MCF 10A (cell line): ENCODE data around the gene BMI1. TPM values are rescaled to one million over a fixed set of nuclear protein-coding genes. Genes with fewer than 3 reads are reported as not detected.
A peak's percentile ranks its signal among the peaks of the same experiment; 100 is the strongest.
"Not testable (repeated sequence)": the region's sequence is repeated elsewhere in the genome, so short reads cannot be mapped to it uniquely, and the experiment has no call there.

Source experiments
- BruUV-seq: library from RNA; stranded (reverse); fragments of 400-500 nt; replicated peaks from 2 replicates; lab custom pipeline; 2021; lab: Mats Ljungman, UMichigan
- CTCF ChIA-PET: fragments of 300-600 bp; sonication (Branson Sonifier 250); formaldehyde crosslinking; extraction: SDS; loops from one replicate; lab custom pipeline; 2021; ENCODE audit warnings: antibody characterized with exemption, inconsistent platforms; lab: Yijun Ruan, JAX
- POLR2A ChIA-PET: fragments of 300-600, 350-650 bp; sonication (Branson Sonifier 250); formaldehyde crosslinking; extraction: SDS; loops from one replicate; lab custom pipeline; 2020; ENCODE audit warnings: antibody characterized with exemption, inconsistent platforms; lab: Yijun Ruan, JAX
- DNase-seq: peaks from one replicate; pipeline ENCODE4 v3.0.0-alpha.2; 2018; ENCODE audit not compliant: unreplicated experiment
- H3K27ac Mint-ChIP-seq: one replicate; pipeline ENCODE4 v1.8.0; 2022; ENCODE audit warnings: mild to moderate bottlenecking, low read depth, mixed read lengths; ENCODE audit not compliant: unreplicated experiment
- H3K27me3 Mint-ChIP-seq: one replicate; pipeline ENCODE4 v1.8.0; 2022; ENCODE audit warnings: mixed read lengths; ENCODE audit not compliant: insufficient read depth, unreplicated experiment
- H3K36me3 Mint-ChIP-seq: one replicate; pipeline ENCODE4 v1.8.0; 2022; ENCODE audit warnings: mild to moderate bottlenecking, moderate library complexity, mixed read lengths; ENCODE audit not compliant: insufficient read depth, unreplicated experiment
- H3K4me1 Mint-ChIP-seq: one replicate; pipeline ENCODE4 v1.8.0; 2022; ENCODE audit warnings: mixed read lengths; ENCODE audit not compliant: insufficient read depth, unreplicated experiment
- H3K4me3 Mint-ChIP-seq: one replicate; pipeline ENCODE4 v1.8.0; 2022; ENCODE audit warnings: mild to moderate bottlenecking, moderate library complexity, mixed read lengths; ENCODE audit not compliant: unreplicated experiment
- H3K9me3 Mint-ChIP-seq: one replicate; pipeline ENCODE4 v1.8.0; 2022; ENCODE audit warnings: mixed read lengths; ENCODE audit not compliant: unreplicated experiment
- intact Hi-C: fragments of 100-400 bp; cut with micrococcal nuclease; formaldehyde crosslinking; loops from 2 replicates; pipeline ENCODE4 v1.14.1; 2022
- total RNA-seq: library from RNA; stranded (reverse); gene quantifications from 2 replicates; pipeline ENCODE4 v1.2.3, GENCODE V29; 2022
- TF ChIP-seq, protein P1 (sequence below): fragments of 200-600 bp; IDR thresholded peaks from one replicate; pipeline ENCODE4 v1.8.0; 2022; ENCODE audit warnings: antibody characterized with exemption, mild to moderate bottlenecking; ENCODE audit not compliant: unreplicated experiment

The BMI1 gene
- total RNA-seq, 1 experiment from 2014 or later, result 78.0 TPM

DNA sequence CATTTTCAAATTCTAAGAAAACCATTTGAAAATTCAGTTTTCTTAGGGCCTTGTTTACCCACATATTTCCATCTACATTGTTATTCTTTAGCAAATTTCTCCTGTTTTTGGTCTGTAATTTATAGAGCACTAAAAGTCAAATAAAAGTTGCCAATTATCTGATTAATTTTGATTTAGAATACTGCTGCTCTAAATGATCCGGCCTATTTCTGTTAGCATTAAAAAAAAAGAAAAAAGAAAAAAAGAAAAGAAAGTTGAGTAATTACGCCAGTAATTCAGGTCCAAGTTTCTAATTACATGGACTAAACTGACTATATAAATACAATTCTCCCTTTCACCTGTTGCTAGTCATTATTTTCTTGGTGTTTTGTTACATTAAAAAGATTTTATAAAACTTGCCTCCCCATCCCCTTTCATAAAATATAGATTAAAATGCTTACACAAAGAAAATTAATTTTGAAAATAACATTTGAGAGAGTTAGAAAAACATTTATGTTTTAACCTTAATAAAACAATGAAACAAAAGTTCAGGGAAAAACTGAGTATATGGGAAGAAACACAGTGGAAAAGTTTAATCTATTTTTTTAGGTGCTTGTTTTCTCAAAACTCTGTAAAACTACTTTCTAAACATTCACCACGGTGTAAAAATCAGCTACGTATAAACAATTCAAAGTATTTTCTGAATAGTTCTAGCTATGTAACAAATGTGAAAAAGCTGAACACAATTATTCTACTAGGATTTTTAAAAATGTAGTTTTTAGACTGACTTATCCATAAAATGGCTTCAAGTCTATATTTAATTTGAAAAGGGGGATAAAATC lies 11.5 kb upstream of the BMI1 start:
- ChIA-PET CTCF (no interaction called here), POLR2A (no interaction called here)
- Mint-ChIP-seq H3K36me3 (no peaks in the 10 kb centered on the region), H3K27me3 (no peaks in the 10 kb centered on the region), H3K9me3 (no peaks in the 10 kb centered on the region), H3K27ac (no peak overlapping the region), H3K4me1 (no peaks in the 10 kb centered on the region), H3K4me3 (no peak overlapping the region)
- TF ChIP-seq, protein P1, sequence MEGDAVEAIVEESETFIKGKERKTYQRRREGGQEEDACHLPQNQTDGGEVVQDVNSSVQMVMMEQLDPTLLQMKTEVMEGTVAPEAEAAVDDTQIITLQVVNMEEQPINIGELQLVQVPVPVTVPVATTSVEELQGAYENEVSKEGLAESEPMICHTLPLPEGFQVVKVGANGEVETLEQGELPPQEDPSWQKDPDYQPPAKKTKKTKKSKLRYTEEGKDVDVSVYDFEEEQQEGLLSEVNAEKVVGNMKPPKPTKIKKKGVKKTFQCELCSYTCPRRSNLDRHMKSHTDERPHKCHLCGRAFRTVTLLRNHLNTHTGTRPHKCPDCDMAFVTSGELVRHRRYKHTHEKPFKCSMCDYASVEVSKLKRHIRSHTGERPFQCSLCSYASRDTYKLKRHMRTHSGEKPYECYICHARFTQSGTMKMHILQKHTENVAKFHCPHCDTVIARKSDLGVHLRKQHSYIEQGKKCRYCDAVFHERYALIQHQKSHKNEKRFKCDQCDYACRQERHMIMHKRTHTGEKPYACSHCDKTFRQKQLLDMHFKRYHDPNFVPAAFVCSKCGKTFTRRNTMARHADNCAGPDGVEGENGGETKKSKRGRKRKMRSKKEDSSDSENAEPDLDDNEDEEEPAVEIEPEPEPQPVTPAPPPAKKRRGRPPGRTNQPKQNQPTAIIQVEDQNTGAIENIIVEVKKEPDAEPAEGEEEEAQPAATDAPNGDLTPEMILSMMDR, result no peak
- no TSS peak for BruUV-seq
- intact Hi-C loops, result no loop called here
- DNase-seq, result no peak

DNA sequence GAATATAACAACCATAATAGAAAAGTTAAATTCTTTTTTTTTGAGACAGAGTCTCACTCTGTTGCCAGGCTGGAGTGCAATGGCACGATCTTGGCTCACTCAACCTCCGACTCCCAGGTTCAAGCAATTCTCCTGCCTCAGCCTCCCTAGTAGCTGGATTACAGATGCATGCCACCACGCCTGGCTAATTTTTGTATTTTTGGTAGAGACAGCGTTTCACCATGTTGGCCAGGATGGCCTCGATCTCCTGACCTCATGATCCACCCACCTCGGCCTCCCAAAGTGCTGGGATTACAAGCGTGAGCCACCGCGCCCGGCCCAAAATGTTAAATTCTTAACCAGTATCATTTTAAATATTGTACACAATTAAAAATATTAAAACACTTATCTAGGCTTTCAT lies 10.9 kb upstream of the BMI1 start:
- H3K4me3 Mint-ChIP-seq, BruUV-seq, H3K4me1 Mint-ChIP-seq, H3K27ac Mint-ChIP-seq, DNase-seq, H3K27me3 Mint-ChIP-seq, H3K9me3 Mint-ChIP-seq, CTCF ChIA-PET, intact Hi-C loops, H3K36me3 Mint-ChIP-seq: not testable (repeated sequence)
- POLR2A ChIA-PET, result interaction anchor here (1.3 kb wide), 1 partner anchor 81 kb away, joined by 5 read pairs; no protein-coding TSS in a partner anchor

DNA sequence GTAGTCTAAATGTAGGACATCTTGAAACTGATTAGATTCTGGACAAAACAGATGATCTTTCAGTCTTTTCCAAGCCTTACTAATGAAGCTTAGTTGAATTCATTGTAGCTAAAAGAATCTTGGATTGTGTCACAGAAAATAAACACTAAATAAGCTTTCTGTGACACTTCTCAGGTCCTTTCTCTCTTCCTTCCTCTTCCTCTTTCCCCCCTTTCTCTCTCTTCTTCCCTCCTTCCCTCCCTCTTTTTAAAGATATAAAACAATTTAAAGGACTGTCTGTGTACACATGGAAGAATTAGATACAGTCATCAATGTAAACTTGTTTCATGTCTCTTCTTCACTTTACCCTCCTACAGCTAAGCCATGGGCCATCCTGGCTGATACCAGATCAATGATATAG lies 10.0 kb upstream of the BMI1 start:
- Mint-ChIP-seq H3K36me3 (no peaks in the 10 kb centered on the region), H3K27ac (no peak overlapping the region), H3K4me3 (no peak overlapping the region), H3K9me3 (no peaks in the 10 kb centered on the region), H3K27me3 (no peaks in the 10 kb centered on the region), H3K4me1 (peaks cover 4% of the 10 kb centered on the region)
- POLR2A ChIA-PET, result interaction anchor here (1.0 to 1.3 kb wide), 3 partner anchors 9 to 82 kb away, joined by 3 to 5 read pairs (median 3); no protein-coding TSS in a partner anchor
- intact Hi-C loops, result no loop called here
- CTCF ChIA-PET, result interaction anchor here (0.6 kb wide), 1 partner anchor 164 kb away, joined by 4 read pairs; no protein-coding TSS in a partner anchor
- TF ChIP-seq, protein P1, result no peak
- BruUV-seq, result no TSS peak
- no peak for DNase-seq

DNA sequence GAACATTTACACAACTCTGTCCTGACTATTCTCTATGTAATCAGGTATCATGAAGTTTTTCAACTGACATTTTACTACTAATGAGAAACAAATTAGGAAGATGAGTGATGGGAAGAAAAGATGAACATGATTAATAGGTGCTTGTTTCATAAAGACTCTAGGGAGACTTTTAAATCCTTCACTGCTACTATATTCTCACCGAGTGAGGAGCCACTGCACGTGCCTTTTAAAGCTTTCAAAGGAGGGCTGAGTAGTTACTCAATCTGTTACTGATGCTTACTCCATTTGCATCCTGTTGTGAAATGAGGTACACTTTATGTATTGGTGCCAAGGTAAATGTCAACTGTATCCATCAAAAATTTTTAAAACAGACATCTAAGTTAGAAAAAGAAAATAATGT lies 6.0 kb upstream of the BMI1 start:
- H3K4me1 Mint-ChIP-seq, result peaks cover 12% of the 10 kb centered on the region
- H3K9me3 Mint-ChIP-seq, result no peaks in the 10 kb centered on the region
- peak overlapping the region; percentile 85 for H3K4me3 Mint-ChIP-seq

More for the DNA sequence above, 6.0 kb upstream of the BMI1 start:
- TF ChIP-seq, protein P1, result no peak
- DNase-seq, result peak; percentile 72
- no TSS peak for BruUV-seq
- H3K27me3 Mint-ChIP-seq, result no peaks in the 10 kb centered on the region
- intact Hi-C loops, result loop anchor here (5.0 kb wide), 1 partner anchor 112 kb away; no protein-coding TSS in a partner anchor
- no peaks in the 10 kb centered on the region for H3K36me3 Mint-ChIP-seq
- CTCF ChIA-PET, result interaction anchor here (1.0 to 3.0 kb wide), 4 partner anchors 26 to 326 kb away, joined by 3 to 10 read pairs (median 6); partner anchors contain the start of gene DNAJC1
- H3K27ac Mint-ChIP-seq, result peak overlapping the region; percentile 84
- POLR2A ChIA-PET, result interaction anchor here (0.5 to 8.0 kb wide), 15 partner anchors 8 to 787 kb away, joined by 3 to 239 read pairs (median 8); partner anchors contain the start of gene DNAJC1
